Common myeloid progenitor, CD34-positive (primary cell): ENCODE measurements around the gene IQCB1.
A peak's percentile ranks its signal among the peaks of the same experiment; 100 is the strongest.
"Not testable (repeated sequence)": the region's sequence is repeated elsewhere in the genome, so short reads cannot be mapped to it uniquely, and the experiment has no call there.

Source experiments
- CTCF ChIA-PET: fragments of 350-600 bp; sonication (Branson Sonifier 250); formaldehyde crosslinking; loops from one replicate; lab custom pipeline; 2021; ENCODE audit warnings: antibody characterized with exemption; lab: Charles Lee
- POLR2A ChIA-PET: fragments of 350-600 bp; sonication (Branson Sonifier 250); formaldehyde crosslinking; loops from one replicate; lab custom pipeline; 2021; ENCODE audit warnings: antibody characterized with exemption; lab: Charles Lee
- DNase-seq, 3 donors: peaks; one replicate each; pipeline versions ENCODE4 v3.0.0 to v3.0.0-alpha.2; 2013
- H3K27ac ChIP-seq, 2 experiments: 1 replicate in 1 of 2; 2 replicates in 1 of 2; pipeline ENCODE4 v1.7.0; 2013; ENCODE audit warnings: inconsistent platforms in 2 of 2, low read length in 2 of 2, mild to moderate bottlenecking in 2 of 2, low read depth in 1 of 2, moderate library complexity in 1 of 2; ENCODE audit not compliant: severe bottlenecking in 2 of 2, insufficient read depth in 1 of 2, poor library complexity in 1 of 2
- H3K27me3 ChIP-seq, 5 experiments: replicated peaks in 2 of 5; 1 replicate in 3 of 5; 2 replicates in 2 of 5; pipeline versions ENCODE4 v1.6.1 to v1.7.0; 2013; ENCODE audit warnings: low read length in 4 of 5, mild to moderate bottlenecking in 2 of 5, moderate library complexity in 2 of 5, inconsistent platforms in 1 of 5; ENCODE audit not compliant: insufficient read depth in 5 of 5, control insufficient read depth in 4 of 5
- H3K36me3 ChIP-seq, 4 experiments: 1 replicate in 2 of 4; 2 replicates in 2 of 4; pipeline versions ENCODE4 v1.6.1 to v1.7.0; 2013; ENCODE audit warnings: low read length in 3 of 4, control low read depth in 1 of 4, mild to moderate bottlenecking in 1 of 4; ENCODE audit not compliant: control insufficient read depth in 4 of 4, insufficient read depth in 4 of 4
- H3K4me1 ChIP-seq, 4 experiments: 1 replicate in 3 of 4; 2 replicates in 1 of 4; pipeline versions ENCODE4 v1.6.1 to v1.7.1; 2013; ENCODE audit warnings: low read length in 3 of 4, mild to moderate bottlenecking in 3 of 4, control low read depth in 1 of 4, inconsistent platforms in 1 of 4, moderate library complexity in 1 of 4; ENCODE audit not compliant: control insufficient read depth in 4 of 4, insufficient read depth in 4 of 4; ENCODE audit errors: control extremely low read depth in 1 of 4
- H3K4me3 ChIP-seq, 7 experiments: 1 replicate in 4 of 7; 2 replicates in 3 of 7; pipeline versions ENCODE4 v1.5.1 to v1.7.0; 2013; ENCODE audit warnings: mild to moderate bottlenecking in 7 of 7, low read length in 6 of 7, moderate library complexity in 6 of 7, inconsistent platforms in 2 of 7, low read depth in 2 of 7, control low read depth in 1 of 7; ENCODE audit not compliant: insufficient read depth in 4 of 7, control insufficient read depth in 1 of 7; ENCODE audit errors: extremely low read depth in 1 of 7
- H3K9me3 ChIP-seq, 5 experiments: 1 replicate in 4 of 5; 2 replicates in 1 of 5; pipeline versions ENCODE4 v1.6.1 to v1.7.1; 2013; ENCODE audit warnings: low read length in 4 of 5, mild to moderate bottlenecking in 2 of 5, inconsistent platforms in 1 of 5, low read depth in 1 of 5, moderate library complexity in 1 of 5; ENCODE audit not compliant: control insufficient read depth in 4 of 5, insufficient read depth in 2 of 5; ENCODE audit errors: control extremely low read depth in 1 of 5
- WGBS: methylation state at CpG from one replicate; pipeline ENCODE4 v1.1.5; 2013; ENCODE audit not compliant: insufficient coverage; 5-methylcytosine and 5-hydroxymethylcytosine counted together

The IQCB1 gene

GRCh38 chr3:121752261-121752660, 82.6 kb downstream of the IQCB1 start:
- H3K9me3 ChIP-seq, result no peaks in the 10 kb centered on the region
- no CpG with 5 or more reads among the region's 1 CpG for WGBS
- ChIA-PET POLR2A (no interaction called here), CTCF (no interaction called here)
- DNase-seq, result no peak
- peaks cover 0 to 4% (median 0%) of the 10 kb centered on the region in 5 experiments for H3K27me3 ChIP-seq
- no peak overlapping the region for H3K27ac ChIP-seq
- no peaks in the 10 kb centered on the region for H3K36me3 ChIP-seq
- peaks cover 7 to 22% (median 13%) of the 10 kb centered on the region in 4 experiments for H3K4me1 ChIP-seq
- no peak overlapping the region for H3K4me3 ChIP-seq

GRCh38 chr3:121750087-121750415, 84.8 kb downstream of the IQCB1 start:
- 0% methylated on average over 7 of the region's 9 CpGs for WGBS
- no peak for DNase-seq
- Histone ChIP-seq H3K27me3 (peaks cover 0 to 4% (median 0%) of the 10 kb centered on the region in 5 experiments), H3K9me3 (no peaks in the 10 kb centered on the region), H3K36me3 (no peaks in the 10 kb centered on the region), H3K27ac (peak overlapping the region in 1 of 2 experiments; percentile 98), H3K4me3 (peak overlapping the region; percentile 93 to 99 (median 97)), H3K4me1 (peaks cover 7 to 22% (median 12%) of the 10 kb centered on the region in 4 experiments)
- CTCF ChIA-PET, result no interaction called here
- POLR2A ChIA-PET, result interaction anchor here (0.6 to 1.0 kb wide), 2 partner anchors 9 to 24 kb away, joined by 3 read pairs; no protein-coding TSS in a partner anchor

GRCh38 chr3:121749276-121750086, 85.4 kb downstream of the IQCB1 start, which contains the start of gene GOLGB1:
TSS of gene GOLGB1 (minus strand) at chr3:121749741. CDS start at chr3:121730971, 18,770 bp downstream.
- POLR2A ChIA-PET, result interaction anchor here (0.6 to 1.0 kb wide), 3 partner anchors 10 to 147 kb away, joined by 3 to 7 read pairs (median 3); no protein-coding TSS in a partner anchor

GRCh38 chr3:121748680-121749275, 86.1 kb downstream of the IQCB1 start:
- ChIA-PET CTCF (interaction anchor here (1.4 kb wide), 1 partner anchor 21 kb away, joined by 5 read pairs; no protein-coding TSS in a partner anchor), POLR2A (interaction anchor here (0.6 to 1.3 kb wide), 3 partner anchors 26 to 148 kb away, joined by 3 to 7 read pairs (median 3); no protein-coding TSS in a partner anchor)
- Histone ChIP-seq H3K9me3 (no peaks in the 10 kb centered on the region), H3K4me3 (peak overlapping the region; percentile 93 to 99 (median 97)), H3K27me3 (peaks cover 0 to 3% (median 0%) of the 10 kb centered on the region in 5 experiments), H3K4me1 (peaks cover 7 to 22% (median 12%) of the 10 kb centered on the region in 4 experiments), H3K36me3 (no peaks in the 10 kb centered on the region), H3K27ac (peak overlapping the region; percentile 97 to 98)
- under 1% methylated on average over 10 of the region's 17 CpGs for WGBS
- peak; percentile 50 to 73 (median 60) for DNase-seq

More at GRCh38 chr3:121749276-121750086, 85.4 kb downstream of the IQCB1 start, which contains the start of gene GOLGB1:
- WGBS, result 0% methylated on average over 35 of the region's 51 CpGs
- DNase-seq, result peak; percentile 99 to 100 (median 99)
- Histone ChIP-seq H3K9me3 (no peaks in the 10 kb centered on the region), H3K4me3 (peak within 1 kb of the TSS; percentile 93 to 99 (median 97)), H3K27ac (peak within 1 kb of the TSS; percentile 97 to 98), H3K4me1 (peaks cover 7 to 22% (median 12%) of the 10 kb centered on the region in 4 experiments), H3K36me3 (no peaks in the 10 kb centered on the region), H3K27me3 (peaks cover 0 to 4% (median 0%) of the 10 kb centered on the region in 5 experiments)
- CTCF ChIA-PET, result interaction anchor here (1.4 kb wide), 1 partner anchor 22 kb away, joined by 5 read pairs; no protein-coding TSS in a partner anchor

GRCh38 chr3:121747976-121748375, 86.9 kb downstream of the IQCB1 start:
- Histone ChIP-seq H3K4me3 (peak overlapping the region in 6 of 7 experiments; percentile 93 to 99 (median 96)), H3K27me3 (peaks cover 0 to 2% (median 0%) of the 10 kb centered on the region in 5 experiments), H3K36me3 (peaks cover 0 to 1% (median 0%) of the 10 kb centered on the region in 4 experiments), H3K9me3 (peaks cover 0 to 2% (median 0%) of the 10 kb centered on the region in 5 experiments), H3K4me1 (peaks cover 7 to 22% (median 12%) of the 10 kb centered on the region in 4 experiments), H3K27ac (peak overlapping the region in 1 of 2 experiments; percentile 43)
- WGBS, result 29% methylated on average over 1 of the region's 3 CpGs
- POLR2A ChIA-PET, result interaction anchor here (1.3 kb wide), 1 partner anchor 36 kb away, joined by 3 read pairs; no protein-coding TSS in a partner anchor
- CTCF ChIA-PET, result interaction anchor here (1.4 kb wide), 1 partner anchor 20 kb away, joined by 5 read pairs; no protein-coding TSS in a partner anchor
- peak in 2 of 3 donors; percentile 18 to 35 for DNase-seq

- H3K9me3 ChIP-seq, H3K27ac ChIP-seq, H3K4me3 ChIP-seq, H3K36me3 ChIP-seq, CTCF ChIA-PET, H3K27me3 ChIP-seq, POLR2A ChIA-PET, DNase-seq: not testable (repeated sequence)
- peaks cover 0 to 13% (median 4%) of the 10 kb centered on the region in 4 experiments for H3K4me1 ChIP-seq
- WGBS, result no CpG with 5 or more reads among the region's 2 CpGs
Observed at GRCh38 chr3:121743106-121743505, 91.8 kb downstream of the IQCB1 start.
